Adrenal gland (tissue), 5 donors: ENCODE results near the gene EFEMP2.

Source experiments
- CTCF ChIP-seq, 6 experiments: fragments of 450-650 bp in 4 of 6; fragments of 200-600 bp in 2 of 6; sonication (generic) in 1 of 6; IDR thresholded peaks; 1 replicate in 5 of 6; 2 replicates in 1 of 6; pipeline versions ENCODE4 v1.5.1 to v1.8.0; 2016 to 2021; ENCODE audit warnings: antibody characterized with exemption in 6 of 6, mild to moderate bottlenecking in 2 of 6, moderate library complexity in 1 of 6
- POLR2A ChIP-seq, 2 donors: fragments of 450-650 bp; IDR thresholded peaks; one replicate each; pipeline ENCODE4 v1.6.1; 2017; ENCODE audit warnings: antibody characterized with exemption in 2 of 2, mild to moderate bottlenecking in 2 of 2, moderate library complexity in 1 of 2
- donor health status: DM: no; HTN: no; CAD: no.

GRCh38 chr11:65858681-65859087 is 13.9 kb downstream of the EFEMP2 start:
- no peak for TF ChIP-seq POLR2A (IDR thresholded peaks at IDR 0.05)
- TF ChIP-seq CTCF (IDR thresholded peaks at IDR 0.05), result no peak
